GM12865 (cell line): ENCODE results near the gene MRPL49.

Experiments used
- DNase-seq: peaks from one replicate; pipeline ENCODE4 v3.0.0; 2010; ENCODE audit warnings: low read depth
- H3K4me3 ChIP-seq: 2 replicates; pipeline ENCODE4 v1.5.1; 2011; ENCODE audit warnings: mild to moderate bottlenecking, low read depth, low read length, control low read depth
- TF ChIP-seq, protein P1 (sequence below): IDR thresholded peaks from 2 replicates; pipeline ENCODE4 v1.5.1; 2011; ENCODE audit warnings: low read length, control low read depth, low read depth, inconsistent platforms; ENCODE audit not compliant: insufficient read depth; ENCODE audit errors: missing control alignments

Gene MRPL49

DNA sequence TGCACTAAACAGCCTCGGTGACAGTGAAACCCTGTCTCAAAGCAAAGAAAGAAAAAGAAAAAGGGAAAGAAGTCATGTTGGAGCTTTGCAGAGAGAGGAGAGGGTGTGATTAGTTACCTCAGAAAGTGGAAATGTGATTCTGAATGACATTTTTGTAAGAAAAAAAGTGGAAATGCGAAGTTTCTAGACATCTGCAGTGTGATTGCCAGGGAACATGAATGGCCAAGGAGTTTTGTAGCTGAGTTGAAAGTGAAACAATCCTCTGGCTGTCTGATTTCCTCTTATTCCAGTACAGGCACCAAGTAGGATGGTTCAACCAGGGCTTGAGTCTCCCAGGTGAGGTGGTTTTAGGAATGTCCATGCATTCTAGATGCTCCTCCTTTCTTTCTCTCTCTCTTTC is 30.0 kb downstream of the MRPL49 start:
- H3K4me3 ChIP-seq, result no peak overlapping the region
- TF ChIP-seq, protein P1, sequence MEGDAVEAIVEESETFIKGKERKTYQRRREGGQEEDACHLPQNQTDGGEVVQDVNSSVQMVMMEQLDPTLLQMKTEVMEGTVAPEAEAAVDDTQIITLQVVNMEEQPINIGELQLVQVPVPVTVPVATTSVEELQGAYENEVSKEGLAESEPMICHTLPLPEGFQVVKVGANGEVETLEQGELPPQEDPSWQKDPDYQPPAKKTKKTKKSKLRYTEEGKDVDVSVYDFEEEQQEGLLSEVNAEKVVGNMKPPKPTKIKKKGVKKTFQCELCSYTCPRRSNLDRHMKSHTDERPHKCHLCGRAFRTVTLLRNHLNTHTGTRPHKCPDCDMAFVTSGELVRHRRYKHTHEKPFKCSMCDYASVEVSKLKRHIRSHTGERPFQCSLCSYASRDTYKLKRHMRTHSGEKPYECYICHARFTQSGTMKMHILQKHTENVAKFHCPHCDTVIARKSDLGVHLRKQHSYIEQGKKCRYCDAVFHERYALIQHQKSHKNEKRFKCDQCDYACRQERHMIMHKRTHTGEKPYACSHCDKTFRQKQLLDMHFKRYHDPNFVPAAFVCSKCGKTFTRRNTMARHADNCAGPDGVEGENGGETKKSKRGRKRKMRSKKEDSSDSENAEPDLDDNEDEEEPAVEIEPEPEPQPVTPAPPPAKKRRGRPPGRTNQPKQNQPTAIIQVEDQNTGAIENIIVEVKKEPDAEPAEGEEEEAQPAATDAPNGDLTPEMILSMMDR, result no peak
- peak; percentile 37 for DNase-seq

DNA sequence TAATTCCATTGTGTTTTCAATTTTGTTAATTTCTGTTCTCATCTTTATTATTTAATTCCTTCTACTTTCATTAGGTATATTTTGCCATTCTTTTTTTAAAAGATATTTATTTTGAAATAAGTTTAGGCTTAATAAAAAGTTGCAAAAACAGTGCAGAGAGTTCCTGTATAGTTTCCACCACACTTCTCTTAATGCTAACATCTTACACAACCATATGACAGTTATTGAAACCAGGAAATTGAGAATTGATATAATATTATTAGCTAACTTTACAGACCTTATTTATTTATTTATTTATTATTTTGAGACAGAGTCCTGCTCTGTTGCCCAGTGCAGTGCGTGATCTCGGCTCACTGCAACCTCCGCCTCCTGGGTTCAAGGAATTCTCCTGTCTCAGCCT is 34.1 kb downstream of the MRPL49 start:
- no peak for DNase-seq
- no peak overlapping the region for H3K4me3 ChIP-seq
- TF ChIP-seq, protein P1, result no peak

DNA sequence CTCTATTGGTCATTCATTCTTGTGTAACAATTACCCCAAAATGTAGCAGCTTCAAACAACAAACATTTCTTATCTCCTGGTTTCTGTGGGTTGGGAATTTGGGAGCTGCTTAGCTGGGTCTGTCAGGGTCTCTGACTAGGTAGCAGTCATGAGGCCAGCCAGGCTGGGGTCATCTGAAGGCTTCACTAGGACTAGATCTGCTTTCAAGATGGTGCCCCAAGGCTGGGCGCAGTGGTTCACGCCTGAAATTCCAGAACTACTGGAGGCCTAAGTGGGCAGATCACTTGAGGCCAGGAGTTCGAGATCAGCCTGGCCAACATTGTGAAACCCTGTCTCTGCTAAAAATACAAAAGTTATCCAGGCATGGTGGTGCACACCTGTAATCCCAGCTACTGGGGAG is 34.8 kb downstream of the MRPL49 start:
- no peak for DNase-seq
- TF ChIP-seq, protein P1, result no peak
- no peak overlapping the region for H3K4me3 ChIP-seq

DNA sequence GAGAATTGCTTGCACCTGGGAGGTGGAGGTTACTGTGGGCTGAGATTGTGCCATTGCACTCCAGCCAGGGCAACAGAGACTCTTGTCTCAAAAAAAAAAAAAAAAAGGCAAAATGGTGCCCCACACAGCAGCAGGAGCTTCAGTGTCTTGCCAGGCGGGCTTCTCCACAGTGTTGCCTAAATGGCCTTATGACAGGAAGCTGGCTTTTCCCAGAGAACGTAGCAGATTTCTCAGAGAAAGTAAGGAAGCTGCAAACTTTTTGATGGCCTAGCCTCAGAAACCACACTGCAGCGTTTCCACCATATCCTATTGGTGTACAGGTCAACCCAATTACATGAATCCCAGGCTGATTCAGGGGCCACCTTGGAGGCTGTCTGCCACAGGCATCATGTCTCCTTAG is 35.2 kb downstream of the MRPL49 start:
- TF ChIP-seq, protein P1, result no peak
- DNase-seq, result no peak
- H3K4me3 ChIP-seq, result no peak overlapping the region

DNA sequence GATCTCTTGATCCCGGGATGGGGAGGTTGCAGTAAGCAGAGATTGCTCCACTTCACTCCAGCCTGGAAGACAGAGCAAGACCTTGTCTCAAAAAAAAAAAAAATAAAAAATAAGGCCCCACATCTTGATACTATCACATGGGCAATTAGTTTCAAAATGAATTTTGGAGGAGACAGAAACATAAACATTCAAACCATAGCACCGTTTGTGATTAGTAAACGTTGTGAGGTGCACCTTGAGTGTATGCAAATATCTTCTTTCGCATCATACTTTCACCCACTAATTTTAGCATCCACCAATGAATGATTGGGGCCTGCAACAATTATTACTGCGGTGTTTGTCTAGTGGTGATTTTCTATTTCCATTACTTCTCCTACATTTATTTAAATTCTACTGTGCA is 36.9 kb downstream of the MRPL49 start:
- no peak overlapping the region for H3K4me3 ChIP-seq
- DNase-seq, result peak; percentile 79
- TF ChIP-seq, protein P1, result no peak

DNA sequence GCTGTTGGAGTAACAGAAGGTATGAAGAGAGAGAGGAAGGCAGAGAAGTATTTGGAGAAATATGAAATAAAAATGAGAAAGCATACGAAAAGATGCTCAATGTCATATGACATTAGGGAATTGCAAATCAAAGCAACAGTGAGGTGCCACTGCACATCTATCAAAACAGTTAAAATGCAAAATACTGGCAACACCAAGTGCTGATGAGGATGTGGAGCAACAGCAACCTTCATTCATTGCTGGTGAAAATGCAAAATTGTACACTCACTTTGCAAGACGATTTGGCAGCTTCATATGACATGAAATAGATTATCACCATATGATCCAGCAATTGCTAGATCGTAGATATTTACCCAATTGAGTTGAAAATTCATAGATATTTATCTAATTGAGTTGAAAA is 38.5 kb downstream of the MRPL49 start:
- TF ChIP-seq, protein P1, result no peak
- no peak overlapping the region for H3K4me3 ChIP-seq
- no peak for DNase-seq

DNA sequence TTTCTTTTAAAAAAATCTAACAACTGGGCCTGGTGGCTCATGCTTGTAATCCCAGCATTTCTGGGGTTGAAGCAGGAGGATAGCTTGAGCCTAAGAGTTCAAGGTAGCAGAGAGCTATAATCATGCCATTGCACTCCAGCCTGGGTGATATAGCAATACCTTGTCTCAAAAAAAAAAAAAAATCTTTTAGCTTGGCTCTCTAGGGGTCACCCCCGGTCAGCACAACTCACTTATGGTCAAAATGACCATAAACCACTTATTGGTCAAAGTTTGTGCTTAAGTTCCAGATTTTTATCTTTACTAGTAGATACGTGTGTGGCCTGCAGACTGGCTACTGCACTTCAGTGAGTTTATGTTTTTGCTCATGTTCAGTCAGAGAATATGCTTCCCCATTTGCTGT is 41.6 kb downstream of the MRPL49 start:
- no peak overlapping the region for H3K4me3 ChIP-seq
- TF ChIP-seq, protein P1, result no peak
- no peak for DNase-seq
